SIG-M5 treated with dmso at 0.1 percent for 504 hours (cell line): ENCODE measurements around the gene MRPL53.
A peak's percentile ranks its signal among the peaks of the same experiment; 100 is the strongest.
"Not testable (repeated sequence)": the region's sequence is repeated elsewhere in the genome, so short reads cannot be mapped to it uniquely, and the experiment has no call there.

Experiments used
- DNase-seq: peaks from one replicate; lab custom pipeline; 2025; ENCODE audit not compliant: unreplicated experiment; lab: John Stamatoyannopoulos, UW

The MRPL53 gene

GRCh38 chr2:74502720-74503505 is 30.4 kb upstream of the MRPL53 start:
- peak; percentile 45 for DNase-seq

- no peak for DNase-seq
These were observed 29.8 kb upstream of the MRPL53 start for GRCh38 chr2:74502147-74502719.

- DNase-seq = no peak
These were observed 29.0 kb upstream of the MRPL53 start for GRCh38 chr2:74501335-74502071.

GRCh38 chr2:74500578-74500946 is 28.1 kb upstream of the MRPL53 start:
- DNase-seq = no peak

DNA sequence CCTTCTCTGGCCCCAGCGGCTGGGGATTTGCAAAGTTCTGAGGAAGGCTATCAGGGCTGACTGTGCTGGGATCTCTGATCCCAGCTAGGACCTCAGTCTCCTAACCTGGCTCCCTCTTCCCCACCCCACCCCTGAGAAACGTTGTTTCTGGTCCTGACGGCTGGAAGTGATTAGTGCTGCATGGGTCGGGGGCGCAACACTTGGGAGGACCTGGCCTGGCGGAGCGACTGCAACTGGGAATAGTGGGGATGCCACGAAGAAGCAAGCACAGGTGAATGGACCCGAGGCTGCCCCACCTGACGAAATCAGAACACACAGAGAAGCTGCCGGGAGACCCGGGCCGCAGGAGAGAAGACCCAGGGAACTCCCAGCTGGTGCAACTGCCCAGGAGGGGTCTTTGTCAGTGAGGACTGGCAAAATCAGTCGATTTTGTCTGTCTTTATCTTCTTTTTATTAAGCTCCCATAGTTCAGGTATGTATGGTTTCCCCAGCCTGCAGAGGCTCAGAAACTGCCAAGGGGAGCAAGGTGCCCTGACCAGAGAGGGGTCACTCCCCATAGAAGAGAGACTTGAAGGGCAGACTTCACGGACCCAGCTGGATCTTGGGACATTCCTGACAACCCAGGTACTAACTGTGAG is 27.6 kb upstream of the MRPL53 start:
- no peak for DNase-seq

DNA sequence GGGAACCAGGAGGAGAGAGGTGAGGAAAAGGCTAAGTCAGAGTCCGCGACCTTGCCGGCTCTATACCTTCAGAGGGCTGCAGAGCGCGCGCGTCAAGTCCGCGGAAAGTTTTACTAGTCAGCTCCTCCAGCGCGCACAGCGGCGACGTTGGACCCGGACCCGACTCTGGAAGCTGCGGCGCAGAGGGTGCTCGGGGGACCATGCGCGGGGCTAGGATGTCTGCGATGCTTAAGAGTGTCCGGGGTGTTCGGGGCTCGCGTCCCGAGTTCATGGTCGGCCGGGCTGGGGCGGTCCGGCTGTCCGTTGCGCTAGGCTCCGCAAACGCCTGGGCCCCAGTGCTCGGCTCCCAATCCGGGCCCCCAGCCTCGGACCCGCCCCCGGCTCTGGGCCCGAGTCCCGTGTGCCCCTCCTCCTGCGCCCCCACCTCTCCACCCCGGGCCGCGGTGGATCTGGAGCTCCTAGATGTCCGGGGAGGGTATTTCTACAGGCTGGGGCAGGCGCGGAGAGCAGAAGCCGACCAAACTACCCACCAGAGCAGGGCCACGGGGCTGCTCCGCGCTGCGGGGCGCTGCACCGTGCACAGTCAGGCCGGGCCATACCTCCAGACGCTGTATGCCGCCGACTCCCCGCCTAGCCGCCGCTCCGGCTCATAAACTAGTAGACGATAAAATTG is 26.9 kb upstream of the MRPL53 start, which contains the start of gene LBX2:
Gene LBX2, minus strand, starts transcription at position 337 of the 673 bp plus-strand sequence. Its CDS starts 66 bp downstream, at position 271.
- no peak for DNase-seq

- peak; percentile 38 for DNase-seq
These were observed 26.2 kb upstream of the MRPL53 start for GRCh38 chr2:74498500-74499266.

DNA sequence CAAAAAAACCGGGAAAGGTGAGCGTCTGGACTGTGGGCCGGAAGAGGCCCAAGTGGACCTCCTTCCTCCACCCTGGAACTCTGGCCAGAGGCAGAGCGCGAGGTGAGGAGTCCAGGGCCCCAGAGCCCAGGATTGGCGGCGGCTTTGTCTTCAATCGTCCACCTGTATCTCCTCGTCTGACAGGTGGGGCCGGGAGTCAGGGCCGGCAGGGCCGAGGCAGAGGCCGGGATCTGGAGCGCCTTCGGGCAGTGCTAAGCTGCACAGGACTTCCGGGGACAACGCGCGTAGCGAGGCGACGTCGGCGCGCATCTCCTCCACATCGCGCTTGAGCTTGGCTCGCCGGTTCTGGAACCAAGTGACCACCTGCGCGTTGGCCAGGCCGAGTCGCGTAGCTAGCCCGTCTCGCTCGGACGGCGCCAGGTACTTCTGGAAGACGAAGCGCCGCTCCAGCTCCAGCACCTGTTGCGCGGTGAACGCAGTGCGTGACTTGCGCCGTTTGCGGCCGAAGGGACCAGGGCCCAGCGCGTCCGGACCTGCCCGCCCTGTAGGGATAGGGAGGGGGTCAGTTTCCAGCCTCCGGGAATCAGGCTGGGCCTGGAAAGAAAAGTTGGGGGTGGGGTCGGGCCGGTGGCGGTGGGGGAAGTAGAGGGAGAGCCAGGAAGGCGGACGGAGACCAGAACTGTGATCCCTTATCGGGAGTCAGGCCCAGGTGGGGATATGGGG is 25.5 kb upstream of the MRPL53 start:
- no peak for DNase-seq

DNA sequence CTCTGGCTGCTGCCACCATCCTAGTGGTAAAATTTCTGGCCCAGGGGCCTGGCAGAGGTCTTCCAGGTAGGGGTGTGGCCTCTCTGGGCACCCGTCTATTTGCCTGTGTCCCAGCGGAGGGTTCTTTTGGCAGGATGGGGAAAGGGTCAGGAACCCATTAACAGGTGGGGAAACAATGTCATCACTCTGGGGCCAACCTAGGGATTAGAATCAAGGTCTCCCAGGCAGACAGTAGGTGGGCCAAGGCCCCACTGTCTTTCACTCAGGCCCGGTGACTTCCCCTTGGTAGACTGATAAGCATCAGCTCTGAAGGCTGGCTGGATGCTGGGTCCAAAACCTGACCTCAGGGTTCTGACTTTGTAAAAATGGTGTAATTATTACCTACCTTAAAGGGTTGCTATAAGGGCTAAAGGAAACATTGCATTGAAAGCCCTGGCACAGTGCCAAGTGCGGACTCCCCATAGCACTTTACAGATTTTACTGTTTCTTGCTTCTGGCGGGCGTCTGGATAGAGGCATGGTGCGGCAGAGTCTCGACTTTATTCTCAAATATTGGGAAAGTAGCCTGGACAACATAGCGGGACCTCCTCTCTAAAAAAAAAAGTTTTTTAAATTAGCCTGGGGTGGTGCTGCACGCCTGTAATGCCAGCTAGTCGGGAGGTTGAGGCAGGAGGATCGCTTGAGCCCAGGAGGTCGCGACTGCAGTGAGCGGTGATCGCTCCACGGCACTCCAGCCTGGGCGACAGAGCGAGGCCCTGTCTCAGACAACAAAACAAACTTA is 24.7 kb upstream of the MRPL53 start:
- no peak for DNase-seq

GRCh38 chr2:74495440-74495839 is 23.0 kb upstream of the MRPL53 start:
- no peak for DNase-seq

GRCh38 chr2:74493546-74493945 is 21.1 kb upstream of the MRPL53 start:
- DNase-seq = no peak

DNA sequence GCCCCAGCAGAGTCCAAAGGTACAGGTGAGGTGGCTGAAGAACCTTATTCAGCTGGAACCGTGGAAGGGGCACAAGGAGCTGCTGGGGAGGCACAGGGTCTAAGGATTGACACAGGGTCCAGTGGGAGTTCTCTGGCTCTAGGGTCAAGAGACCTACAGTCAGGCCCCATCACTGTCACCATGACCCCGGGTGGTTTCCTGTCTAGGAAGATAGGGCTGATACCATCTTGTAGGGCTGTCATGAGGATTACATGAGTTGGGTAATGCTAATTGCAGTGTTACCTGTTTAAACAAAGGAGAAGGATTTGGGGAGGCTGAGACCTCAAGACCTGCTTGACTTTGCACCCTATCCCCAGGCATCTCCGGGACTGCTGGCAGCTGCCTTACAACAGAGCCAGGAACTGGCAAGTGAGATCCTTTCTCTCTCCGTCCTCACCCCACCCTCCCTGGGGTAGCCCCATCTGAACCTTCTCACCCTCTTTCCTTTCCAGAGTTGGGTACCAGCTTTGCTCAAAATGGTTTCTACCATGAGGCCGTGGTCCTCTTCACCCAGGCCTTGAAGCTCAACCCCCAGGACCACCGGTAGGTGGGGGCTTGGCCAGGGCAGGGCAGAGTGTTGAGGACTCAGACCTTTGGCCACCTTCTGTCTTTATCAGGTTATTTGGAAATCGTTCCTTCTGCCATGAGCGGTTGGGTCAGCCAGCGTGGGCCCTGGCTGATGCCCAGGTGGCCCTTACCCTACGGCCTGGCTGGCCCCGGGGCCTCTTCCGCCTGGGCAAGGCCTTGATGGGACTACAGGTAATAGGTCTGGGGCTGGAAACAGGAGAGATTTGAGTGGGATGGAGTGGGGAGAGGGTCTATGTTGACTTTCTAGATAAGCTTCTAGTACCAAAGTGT is 19.4 kb upstream of the MRPL53 start:
- DNase-seq = no peak

DNA sequence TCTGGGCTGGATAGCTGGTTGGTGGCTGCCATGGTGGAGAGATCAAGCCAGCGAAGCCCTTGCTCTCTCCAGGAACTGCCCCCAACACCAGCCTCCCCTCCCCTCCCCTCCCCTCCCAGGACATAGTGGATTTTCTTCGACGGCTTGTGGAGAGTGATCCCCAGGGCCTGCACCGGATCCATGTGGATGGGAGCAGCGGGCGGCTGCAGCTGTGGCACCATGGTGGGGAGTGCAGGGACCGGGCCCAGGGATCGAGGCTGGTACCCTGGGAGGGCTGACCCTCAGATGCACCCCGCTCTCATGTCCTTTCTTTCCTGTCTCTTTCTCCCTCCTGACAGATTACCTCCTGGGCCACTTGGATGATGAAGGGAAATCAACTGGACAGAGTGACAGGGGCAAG is 17.4 kb upstream of the MRPL53 start:
- no peak for DNase-seq

DNA sequence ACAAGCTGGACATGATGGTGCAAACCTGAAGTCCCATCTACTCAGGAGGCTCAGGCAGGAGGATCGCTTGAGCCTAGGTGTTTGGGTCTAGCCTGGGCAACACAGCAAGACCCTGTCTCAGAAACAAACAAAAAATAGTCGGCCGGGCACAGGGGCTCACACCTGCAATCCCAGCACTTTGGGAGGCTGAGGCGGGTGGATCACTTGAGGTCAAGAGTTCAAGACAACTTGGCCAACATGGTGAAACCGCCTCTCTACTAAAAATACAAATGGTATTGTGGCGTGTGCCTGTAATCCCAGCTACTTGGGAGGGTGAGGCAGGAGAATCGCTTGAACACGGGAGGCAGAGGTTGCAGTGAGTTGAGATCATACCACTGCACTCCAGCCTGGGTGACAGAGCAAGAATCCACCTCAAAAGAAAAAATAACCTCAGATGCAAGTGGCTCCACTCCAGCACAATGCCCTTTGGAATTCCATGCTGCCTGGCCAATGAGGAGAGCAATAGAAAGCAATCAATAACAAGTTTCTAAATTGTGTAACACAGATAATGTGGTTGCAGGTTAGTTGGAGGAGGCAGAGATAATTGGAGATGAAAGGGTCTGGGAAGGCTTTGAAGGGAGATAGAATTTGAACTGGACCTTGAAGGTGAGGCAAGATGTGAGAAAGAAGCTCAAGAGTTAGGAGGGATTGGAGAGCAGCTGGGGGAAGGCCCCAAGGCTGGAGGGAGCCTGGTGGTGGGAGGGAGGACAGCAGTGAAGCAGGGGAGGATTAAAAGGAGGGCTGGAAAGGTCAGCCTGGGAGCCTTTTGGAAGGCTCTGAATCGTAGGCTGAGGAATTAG is 16.4 kb upstream of the MRPL53 start:
- DNase-seq = no peak

DNA sequence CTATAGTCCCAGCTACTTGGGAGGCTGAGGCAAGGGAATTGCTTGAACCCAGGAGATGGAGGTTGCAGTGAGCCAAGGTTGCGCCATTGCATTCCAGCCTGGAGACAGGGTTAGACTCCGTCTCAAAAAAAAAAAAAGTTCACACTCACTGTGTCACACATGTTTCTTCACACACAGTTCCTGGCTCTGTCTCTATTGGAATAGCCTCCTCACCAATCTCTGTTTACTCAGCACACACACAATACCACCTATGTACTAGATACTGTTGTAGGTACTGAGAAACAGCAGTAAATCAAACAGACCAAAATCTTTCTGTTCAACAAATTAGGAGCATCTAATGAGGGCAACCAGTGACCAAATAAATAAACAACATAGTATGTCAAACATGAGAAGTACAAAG is 13.7 kb upstream of the MRPL53 start:
- DNase-seq = no peak

GRCh38 chr2:74483675-74484164 is 11.2 kb upstream of the MRPL53 start:
- not testable (repeated sequence) for DNase-seq
